ENCODE measurements around the gene DPF3.

The DPF3 gene

GRCh38 chr14:72744416-72745120 lies 149.3 kb downstream of the DPF3 start:
- no peak overlapping the region for H3K4me3 ChIP-seq (ENCODE audit: low read length)
- H3K4me1 ChIP-seq (ENCODE audit: control insufficient read depth, insufficient read depth, low read length): peaks cover 21% of the 10 kb centered on the region
- H3K36me3 ChIP-seq (ENCODE audit: control insufficient read depth, insufficient read depth, low read length, severe bottlenecking): no peaks in the 10 kb centered on the region
- H3K9me3 ChIP-seq (ENCODE audit: control insufficient read depth, low read length): no peaks in the 10 kb centered on the region
- no peak for DNase-seq (ENCODE audit: low read depth)
- no peaks in the 10 kb centered on the region for H3K27me3 ChIP-seq (replicated peaks; ENCODE audit: control insufficient read depth, insufficient read depth, low read length)
- no peak overlapping the region for H3K9ac ChIP-seq (ENCODE audit: low read length)

- Histone ChIP-seq H3K36me3 (ENCODE audit: control insufficient read depth, insufficient read depth, low read length, severe bottlenecking) (no peaks in the 10 kb centered on the region), H3K9ac (ENCODE audit: low read length) (no peak overlapping the region), H3K4me1 (ENCODE audit: control insufficient read depth, insufficient read depth, low read length) (peaks cover 21% of the 10 kb centered on the region), H3K27me3 (replicated peaks; ENCODE audit: control insufficient read depth, insufficient read depth, low read length) (no peaks in the 10 kb centered on the region), H3K4me3 (ENCODE audit: low read length) (no peak overlapping the region), H3K9me3 (ENCODE audit: control insufficient read depth, low read length) (no peaks in the 10 kb centered on the region)
- peak; percentile 33 for DNase-seq (ENCODE audit: low read depth)
These were observed 150.3 kb downstream of the DPF3 start for GRCh38 chr14:72743626-72744025.

GRCh38 chr14:72742838-72743195 lies 151.1 kb downstream of the DPF3 start:
- no peak overlapping the region for H3K9ac ChIP-seq (ENCODE audit: low read length)
- DNase-seq (ENCODE audit: low read depth): no peak
- H3K4me3 ChIP-seq (ENCODE audit: low read length): no peak overlapping the region
- H3K27me3 ChIP-seq (replicated peaks; ENCODE audit: control insufficient read depth, insufficient read depth, low read length): no peaks in the 10 kb centered on the region
- H3K36me3 ChIP-seq (ENCODE audit: control insufficient read depth, insufficient read depth, low read length, severe bottlenecking): no peaks in the 10 kb centered on the region
- H3K9me3 ChIP-seq (ENCODE audit: control insufficient read depth, low read length): no peaks in the 10 kb centered on the region
- peaks cover 21% of the 10 kb centered on the region for H3K4me1 ChIP-seq (ENCODE audit: control insufficient read depth, insufficient read depth, low read length)

- DNase-seq (ENCODE audit: low read depth): no peak
- Histone ChIP-seq H3K27me3 (replicated peaks; ENCODE audit: control insufficient read depth, insufficient read depth, low read length) (no peaks in the 10 kb centered on the region), H3K4me3 (ENCODE audit: low read length) (no peak overlapping the region), H3K9me3 (ENCODE audit: control insufficient read depth, low read length) (no peaks in the 10 kb centered on the region), H3K36me3 (ENCODE audit: control insufficient read depth, insufficient read depth, low read length, severe bottlenecking) (no peaks in the 10 kb centered on the region), H3K4me1 (ENCODE audit: control insufficient read depth, insufficient read depth, low read length) (peaks cover 22% of the 10 kb centered on the region), H3K9ac (ENCODE audit: low read length) (no peak overlapping the region)
These were observed 151.6 kb downstream of the DPF3 start for GRCh38 chr14:72742118-72742837.

GRCh38 chr14:72741826-72742117 lies 152.1 kb downstream of the DPF3 start:
- H3K27me3 ChIP-seq (replicated peaks; ENCODE audit: control insufficient read depth, insufficient read depth, low read length): no peaks in the 10 kb centered on the region
- no peaks in the 10 kb centered on the region for H3K9me3 ChIP-seq (ENCODE audit: control insufficient read depth, low read length)
- no peak for DNase-seq (ENCODE audit: low read depth)
- H3K36me3 ChIP-seq (ENCODE audit: control insufficient read depth, insufficient read depth, low read length, severe bottlenecking): no peaks in the 10 kb centered on the region
- H3K4me1 ChIP-seq (ENCODE audit: control insufficient read depth, insufficient read depth, low read length): peaks cover 26% of the 10 kb centered on the region
- H3K9ac ChIP-seq (ENCODE audit: low read length): no peak overlapping the region
- H3K4me3 ChIP-seq (ENCODE audit: low read length): no peak overlapping the region

- Histone ChIP-seq H3K9ac (ENCODE audit: low read length) (no peak overlapping the region), H3K9me3 (ENCODE audit: control insufficient read depth, low read length) (no peaks in the 10 kb centered on the region), H3K36me3 (ENCODE audit: control insufficient read depth, insufficient read depth, low read length, severe bottlenecking) (no peaks in the 10 kb centered on the region), H3K27me3 (replicated peaks; ENCODE audit: control insufficient read depth, insufficient read depth, low read length) (no peaks in the 10 kb centered on the region), H3K4me3 (ENCODE audit: low read length) (no peak overlapping the region), H3K4me1 (ENCODE audit: control insufficient read depth, insufficient read depth, low read length) (peaks cover 26% of the 10 kb centered on the region)
- DNase-seq (ENCODE audit: low read depth): no peak
These were observed 152.7 kb downstream of the DPF3 start for GRCh38 chr14:72740966-72741825.

- no peak overlapping the region for H3K9ac ChIP-seq (ENCODE audit: low read length)
- no peak overlapping the region for H3K4me3 ChIP-seq (ENCODE audit: low read length)
- no peaks in the 10 kb centered on the region for H3K36me3 ChIP-seq (ENCODE audit: control insufficient read depth, insufficient read depth, low read length, severe bottlenecking)
- peaks cover 20% of the 10 kb centered on the region for H3K4me1 ChIP-seq (ENCODE audit: control insufficient read depth, insufficient read depth, low read length)
- no peaks in the 10 kb centered on the region for H3K9me3 ChIP-seq (ENCODE audit: control insufficient read depth, low read length)
- no peaks in the 10 kb centered on the region for H3K27me3 ChIP-seq (replicated peaks; ENCODE audit: control insufficient read depth, insufficient read depth, low read length)
- no peak for DNase-seq (ENCODE audit: low read depth)
These were observed 153.4 kb downstream of the DPF3 start for GRCh38 chr14:72740504-72740961.

GRCh38 chr14:72739446-72740405 lies 154.2 kb downstream of the DPF3 start:
- Histone ChIP-seq H3K27me3 (replicated peaks; ENCODE audit: control insufficient read depth, insufficient read depth, low read length) (no peaks in the 10 kb centered on the region), H3K9me3 (ENCODE audit: control insufficient read depth, low read length) (no peaks in the 10 kb centered on the region), H3K4me3 (ENCODE audit: low read length) (no peak overlapping the region), H3K4me1 (ENCODE audit: control insufficient read depth, insufficient read depth, low read length) (peaks cover 16% of the 10 kb centered on the region), H3K36me3 (ENCODE audit: control insufficient read depth, insufficient read depth, low read length, severe bottlenecking) (no peaks in the 10 kb centered on the region), H3K9ac (ENCODE audit: low read length) (no peak overlapping the region)
- no peak for DNase-seq (ENCODE audit: low read depth)

GRCh38 chr14:72738161-72738611 lies 155.7 kb downstream of the DPF3 start:
- Histone ChIP-seq H3K4me3 (ENCODE audit: low read length) (no peak overlapping the region), H3K4me1 (ENCODE audit: control insufficient read depth, insufficient read depth, low read length) (peaks cover 12% of the 10 kb centered on the region), H3K27me3 (replicated peaks; ENCODE audit: control insufficient read depth, insufficient read depth, low read length) (no peaks in the 10 kb centered on the region), H3K9ac (ENCODE audit: low read length) (no peak overlapping the region), H3K9me3 (ENCODE audit: control insufficient read depth, low read length) (no peaks in the 10 kb centered on the region), H3K36me3 (ENCODE audit: control insufficient read depth, insufficient read depth, low read length, severe bottlenecking) (no peaks in the 10 kb centered on the region)
- no peak for DNase-seq (ENCODE audit: low read depth)

- H3K9ac ChIP-seq (ENCODE audit: low read length): no peak overlapping the region
- H3K9me3 ChIP-seq (ENCODE audit: control insufficient read depth, low read length): no peaks in the 10 kb centered on the region
- H3K27me3 ChIP-seq (replicated peaks; ENCODE audit: control insufficient read depth, insufficient read depth, low read length): no peaks in the 10 kb centered on the region
- no peak for DNase-seq (ENCODE audit: low read depth)
- H3K4me3 ChIP-seq (ENCODE audit: low read length): no peak overlapping the region
- H3K36me3 ChIP-seq (ENCODE audit: control insufficient read depth, insufficient read depth, low read length, severe bottlenecking): no peaks in the 10 kb centered on the region
- peaks cover 12% of the 10 kb centered on the region for H3K4me1 ChIP-seq (ENCODE audit: control insufficient read depth, insufficient read depth, low read length)
These were observed 156.3 kb downstream of the DPF3 start for GRCh38 chr14:72737560-72737943.
